Embryonic facial prominence (tissue), 1 donor: ENCODE measurements around the gene FECH.

Source experiments
- DNase-seq: peaks from one replicate; pipeline ENCODE4 v3.0.0-alpha.2; 2016; ENCODE audit errors: extremely low spot score

The FECH gene

DNA sequence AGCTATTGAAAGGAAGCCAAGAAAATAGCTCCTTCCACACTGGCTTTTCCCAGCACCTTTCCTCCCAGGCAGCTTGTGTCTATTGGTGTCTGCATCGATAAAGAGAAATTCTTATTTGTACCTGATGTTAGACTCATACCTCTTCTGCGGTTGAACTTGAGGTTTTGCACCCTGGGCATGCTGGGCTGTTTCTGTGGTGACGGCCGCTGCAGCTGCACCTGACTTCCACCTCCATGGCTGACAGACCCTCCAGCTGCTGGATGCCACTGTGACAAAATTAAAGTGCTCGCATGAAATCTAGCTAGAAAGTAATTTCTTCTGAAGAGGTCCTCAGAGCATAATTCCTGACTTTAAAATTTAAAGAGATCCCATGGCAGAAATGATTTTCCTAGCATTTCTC lies 6.6 kb downstream of the FECH start:
- no peak for DNase-seq

DNA sequence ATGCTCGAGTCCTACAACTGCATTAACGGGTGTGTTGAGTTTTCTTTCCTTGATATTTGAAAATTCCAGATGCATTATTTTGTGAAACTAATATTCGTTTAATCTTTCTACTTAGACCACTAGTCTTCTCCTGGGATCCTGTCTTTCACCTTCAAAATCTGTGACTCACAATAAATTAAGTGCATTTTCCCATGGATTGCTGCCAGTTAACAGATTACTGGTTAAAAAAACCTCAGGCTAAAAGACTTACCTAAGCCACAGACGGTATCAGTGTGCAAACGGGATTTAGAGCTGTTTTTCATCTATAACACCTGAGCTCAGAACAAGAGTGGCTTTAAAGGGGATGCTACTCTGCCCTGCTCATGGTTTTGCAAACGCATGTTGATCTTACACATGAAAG lies 10.2 kb downstream of the FECH start:
- DNase-seq: no peak

DNA sequence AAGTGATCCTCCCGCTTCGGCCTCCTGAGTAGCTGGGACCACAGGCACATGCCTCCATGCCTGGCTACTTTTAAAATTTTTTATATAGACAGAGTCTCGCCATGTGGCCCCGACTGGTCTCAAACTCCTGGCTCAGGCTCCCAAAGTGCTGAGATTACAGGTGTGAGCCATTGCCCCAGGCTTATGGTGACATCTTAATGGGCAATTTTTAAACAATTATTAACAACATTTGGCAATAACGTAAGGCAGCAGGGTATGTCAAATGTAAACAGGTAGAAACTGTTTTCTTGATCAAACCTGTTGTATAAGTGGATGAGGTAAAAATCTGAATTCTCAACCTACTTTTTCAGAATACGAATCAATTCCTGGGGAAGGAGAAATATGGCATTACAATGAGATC lies 11.0 kb downstream of the FECH start:
- no peak for DNase-seq

DNA sequence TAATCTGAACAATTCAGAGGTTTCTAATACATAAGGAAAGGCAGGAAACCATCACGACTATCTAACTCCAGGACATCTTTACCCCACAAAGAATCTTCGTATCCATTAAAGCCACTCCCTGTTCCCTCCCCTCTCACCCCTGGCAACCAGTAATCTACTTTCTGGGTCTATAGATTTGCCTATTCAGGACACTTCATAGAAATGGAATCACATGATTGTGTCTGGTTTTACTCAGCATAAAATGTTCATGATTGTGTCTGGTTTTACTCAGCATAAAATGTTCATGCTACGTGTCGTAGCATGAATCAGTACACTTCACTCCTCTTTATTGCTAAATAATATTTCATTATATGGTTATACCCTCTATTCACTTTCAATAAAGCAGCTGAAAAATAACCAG lies 11.6 kb downstream of the FECH start:
- no peak for DNase-seq

DNA sequence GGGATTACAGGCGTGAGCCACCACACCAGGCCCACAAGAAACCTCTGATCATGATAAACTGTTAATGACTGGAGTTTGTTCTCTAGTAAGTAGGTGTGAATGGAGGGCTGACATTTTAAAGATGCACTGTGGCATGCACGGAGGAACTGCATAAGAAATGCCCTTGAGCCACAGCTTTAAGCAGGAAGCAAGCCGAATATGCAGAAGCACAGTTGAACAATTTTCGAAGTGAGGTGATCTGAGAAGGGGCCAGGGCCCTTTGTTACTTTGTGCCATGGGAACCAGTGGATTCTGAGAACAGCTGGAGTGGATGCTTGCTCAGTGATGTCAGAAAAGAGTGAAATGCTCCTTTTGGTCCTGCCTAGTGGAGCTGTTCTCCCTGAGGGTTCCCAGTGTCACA lies 16.3 kb downstream of the FECH start:
- no peak for DNase-seq

DNA sequence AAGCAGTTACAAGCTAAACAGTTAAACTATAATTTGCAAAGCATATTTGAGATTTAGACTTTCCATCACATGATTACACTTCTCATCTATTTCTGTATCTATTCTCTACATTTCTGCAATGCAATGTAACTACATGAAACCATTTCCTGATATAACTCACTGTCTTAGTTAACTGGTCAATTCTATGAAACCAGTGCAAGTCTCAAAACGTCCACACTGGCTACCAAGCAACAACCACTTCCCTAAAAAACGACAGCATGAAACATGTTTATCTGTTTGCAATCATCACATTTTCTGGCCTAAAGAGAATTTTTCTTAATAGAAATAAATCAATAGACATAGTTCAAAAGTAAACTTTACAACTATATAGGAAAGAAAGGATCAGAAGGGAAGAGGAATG lies 17.4 kb downstream of the FECH start:
- no peak for DNase-seq

DNA sequence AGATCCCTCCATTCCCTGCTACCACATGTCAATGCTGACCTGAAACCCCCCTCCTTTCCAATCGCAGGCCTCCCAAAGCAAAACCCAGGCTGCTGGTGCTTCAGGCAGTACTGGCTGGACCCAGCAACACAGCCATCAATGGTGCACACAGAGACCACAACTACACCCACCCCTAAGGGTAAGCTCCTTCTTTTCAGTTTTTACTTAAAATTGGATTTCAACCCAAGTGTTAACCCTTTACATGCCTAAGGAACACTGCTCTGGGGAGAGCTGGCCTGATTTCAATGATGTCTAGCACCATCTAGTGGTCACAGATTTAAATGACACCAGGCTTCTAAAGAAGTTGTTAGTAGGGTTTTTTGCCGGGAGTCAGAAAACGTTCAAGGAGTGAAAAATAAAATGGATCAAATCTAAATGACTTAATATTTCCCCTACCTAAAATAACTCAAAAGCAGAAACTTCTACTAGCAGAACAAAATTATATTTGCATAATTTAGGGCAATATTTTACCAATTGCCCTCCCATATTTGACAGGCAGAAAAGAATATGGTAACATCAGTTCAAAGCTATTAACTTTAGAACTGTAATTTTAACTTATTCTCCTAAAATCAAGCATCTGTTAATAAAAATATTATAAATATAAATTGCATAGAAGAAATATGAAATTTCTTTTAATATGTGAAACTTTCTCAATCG lies 24.6 kb downstream of the FECH start:
- peak; percentile 52 for DNase-seq

DNA sequence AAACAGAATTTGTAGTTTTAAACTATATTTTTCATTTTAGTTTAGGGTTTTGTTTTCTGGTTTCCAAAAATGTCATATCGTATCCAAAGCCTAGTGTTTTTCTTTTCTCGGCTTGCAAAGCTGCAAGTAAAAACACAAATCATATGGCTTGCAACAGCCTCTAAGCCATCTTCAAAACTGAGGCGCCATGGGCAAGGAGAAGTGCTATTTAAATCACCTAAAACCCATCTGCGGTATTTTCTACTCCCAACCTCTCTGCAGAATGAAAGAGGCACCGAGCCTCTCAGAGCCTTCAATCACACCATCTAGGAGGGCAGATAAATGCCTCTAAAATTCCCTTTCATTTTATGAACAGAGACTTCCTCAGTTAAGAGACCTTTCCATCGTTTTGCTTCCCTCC lies 25.2 kb downstream of the FECH start:
- DNase-seq: no peak

DNA sequence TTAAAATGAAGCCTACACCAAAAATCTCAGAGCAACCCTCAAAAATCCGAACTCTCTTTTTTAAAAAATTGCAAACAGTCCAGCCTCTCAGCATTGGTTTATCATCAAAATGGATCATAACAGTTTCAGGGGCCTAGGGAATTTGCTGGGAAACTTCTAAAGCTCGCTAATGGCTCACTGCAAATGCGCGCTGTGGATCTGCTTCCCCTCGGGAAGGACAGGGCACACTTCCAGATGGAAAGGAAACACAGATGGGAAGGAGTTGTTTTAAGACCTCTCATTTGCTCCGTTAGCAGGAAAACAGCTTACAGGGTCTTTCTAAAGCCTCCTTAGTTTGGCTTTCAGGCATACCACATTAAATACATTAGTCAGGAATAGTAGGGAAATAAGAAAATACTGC lies 27.2 kb downstream of the FECH start:
- DNase-seq: peak; percentile 22

DNA sequence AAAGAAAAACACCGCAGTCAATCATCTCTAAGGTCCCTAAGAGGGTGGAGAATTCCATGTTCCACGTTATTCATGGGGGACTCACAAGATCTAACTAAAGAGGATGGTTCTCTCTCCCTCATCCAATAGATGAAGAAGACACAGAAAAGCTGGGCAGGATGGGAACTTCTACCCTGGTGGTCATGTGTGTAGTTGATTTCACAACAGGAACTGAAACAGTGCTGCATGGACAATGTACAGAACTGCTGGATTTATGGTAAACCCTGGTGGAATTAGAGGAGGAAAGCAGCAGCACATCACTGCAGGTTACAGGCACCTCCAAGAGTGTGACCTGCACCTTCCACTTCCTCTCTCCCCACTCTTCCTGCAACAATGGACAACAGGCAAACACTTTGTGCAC lies 31.4 kb downstream of the FECH start:
- no peak for DNase-seq

DNA sequence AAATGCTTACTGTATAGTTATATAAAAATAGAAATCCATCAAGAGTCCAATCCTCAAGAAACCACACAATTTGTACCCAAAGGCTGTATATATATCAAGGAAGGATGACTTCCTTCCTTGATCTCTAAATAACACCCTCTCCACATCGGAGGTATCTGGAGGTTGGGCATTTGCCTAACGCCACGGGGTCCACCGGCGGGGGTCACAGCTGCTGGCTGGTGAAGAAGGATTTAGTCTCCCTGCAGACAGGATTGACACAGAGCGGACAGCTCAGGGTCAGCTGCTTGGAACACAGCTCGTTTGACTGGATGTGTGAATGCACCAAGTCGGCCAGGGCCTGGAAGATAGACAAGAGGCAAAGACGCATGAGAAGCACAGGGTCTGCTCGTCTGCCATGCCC lies 36.0 kb downstream of the FECH start:
- DNase-seq: no peak

DNA sequence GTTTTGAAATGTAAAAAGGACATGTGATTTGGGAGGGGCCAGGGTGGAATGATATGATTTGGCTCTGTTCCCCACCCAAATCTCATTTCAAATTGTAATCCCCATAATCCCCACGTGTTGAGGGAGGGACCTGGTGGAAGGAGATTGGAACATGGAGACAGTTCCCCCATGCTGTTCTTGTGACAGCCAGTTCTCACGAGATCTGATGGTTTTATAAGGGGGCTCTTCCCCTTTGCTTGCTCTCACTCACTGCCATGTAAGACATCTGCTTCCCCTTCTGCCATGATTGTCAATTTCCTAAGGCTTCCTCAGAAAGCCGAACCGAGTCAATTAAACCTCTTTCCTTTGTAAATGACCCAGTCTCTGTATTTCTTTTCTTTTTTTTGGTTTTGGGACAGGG lies 39.2 kb downstream of the FECH start:
- no peak for DNase-seq

DNA sequence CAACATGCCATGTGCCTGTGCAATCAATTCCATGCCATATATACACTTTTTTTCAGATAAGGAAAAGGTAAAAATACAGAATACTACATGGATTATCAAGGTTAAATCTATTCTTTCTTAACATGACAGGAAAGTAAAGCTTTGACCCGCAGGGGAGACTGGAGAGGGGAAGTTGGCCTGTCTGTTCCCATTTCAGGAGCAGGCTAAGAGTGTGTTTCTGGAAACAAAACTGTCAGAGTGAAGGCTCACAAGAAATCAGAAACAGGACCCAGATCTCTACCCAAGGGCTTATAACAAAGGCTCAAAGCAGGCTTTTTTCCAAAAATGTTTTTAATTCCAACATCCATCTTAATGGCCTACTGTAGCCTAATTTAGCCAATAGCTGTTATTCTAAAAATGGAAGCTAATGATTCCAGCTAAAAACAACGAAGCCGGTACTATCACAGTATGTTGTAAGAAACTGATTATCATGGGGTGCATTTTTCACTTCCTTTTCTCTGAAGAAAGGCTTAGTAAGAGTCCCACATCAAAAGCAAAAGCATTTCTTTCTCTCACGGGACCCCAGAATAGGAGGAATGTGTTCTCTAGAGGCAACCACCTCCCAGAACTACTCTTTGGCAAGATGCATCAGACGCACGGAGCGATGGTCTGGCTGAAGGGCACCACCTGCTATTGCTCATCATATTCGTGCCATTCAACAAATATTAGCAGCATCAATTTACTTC lies 41.4 kb downstream of the FECH start:
- no peak for DNase-seq

DNA sequence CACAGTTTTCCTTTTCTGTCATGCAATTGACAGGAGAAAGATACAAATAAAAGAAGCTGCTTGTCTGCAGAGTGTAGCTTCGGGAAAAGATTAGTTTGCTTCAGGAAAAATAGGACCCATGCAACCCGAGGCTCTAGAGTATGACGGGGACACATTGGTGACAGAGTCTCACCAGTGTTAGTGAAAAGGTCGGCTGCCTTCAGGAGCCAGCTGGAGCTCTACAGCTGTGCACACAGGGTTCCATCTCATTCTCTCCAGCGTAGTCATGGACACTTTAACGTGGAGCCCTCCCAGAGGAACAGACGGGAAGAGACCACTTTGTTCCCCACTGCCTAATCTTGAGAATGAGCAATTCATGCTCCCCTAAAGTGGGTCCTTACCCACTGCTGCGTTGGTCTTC lies 42.9 kb downstream of the FECH start:
- no peak for DNase-seq

DNA sequence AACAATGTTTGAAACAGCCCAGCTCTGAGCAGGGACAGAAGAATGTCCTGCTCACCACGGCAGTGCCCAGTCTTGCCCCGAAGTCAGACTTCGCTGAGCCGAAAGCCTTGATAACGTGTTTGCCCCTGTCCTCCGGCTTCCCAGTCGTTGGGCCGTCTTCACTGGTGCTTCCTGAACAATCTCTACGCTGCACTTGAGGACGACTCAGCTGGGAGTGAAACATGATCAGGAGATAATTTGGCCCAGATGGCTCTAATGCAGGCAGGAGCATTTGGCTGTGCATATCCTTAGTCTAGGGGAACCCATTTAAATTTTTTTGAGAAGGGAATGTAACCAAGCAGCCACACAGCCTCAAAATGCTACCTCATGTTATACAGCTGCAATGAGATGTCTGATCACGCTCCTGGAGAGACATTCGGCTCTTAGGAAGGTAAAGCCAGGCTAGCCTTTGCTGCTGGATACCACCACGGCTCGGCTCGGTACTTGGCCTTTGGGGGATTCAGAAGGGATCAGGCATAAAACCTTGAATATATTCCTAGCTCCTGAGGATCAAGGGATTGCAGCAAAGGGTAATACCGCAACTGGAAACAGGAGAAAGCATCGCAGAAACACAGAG lies 43.6 kb downstream of the FECH start:
- DNase-seq: peak; percentile 56

DNA sequence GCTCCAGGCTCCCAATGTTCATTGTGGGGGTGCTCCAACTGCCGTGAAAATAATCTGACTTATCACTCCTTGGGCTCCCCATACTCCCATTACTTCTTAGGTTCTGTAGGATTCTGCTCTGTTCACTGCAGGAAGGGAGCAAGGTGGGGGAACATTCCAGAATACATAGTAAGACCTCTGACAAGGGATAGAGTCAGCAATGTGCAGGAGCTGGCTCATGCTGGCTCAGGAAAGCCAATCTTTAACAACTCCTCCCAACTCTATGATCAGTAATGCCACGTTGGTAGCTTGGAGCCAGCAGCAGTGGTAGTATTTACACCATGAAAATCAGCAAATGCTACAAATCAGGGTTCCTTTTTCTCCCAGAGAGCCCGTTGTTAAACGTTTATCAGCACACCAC lies 44.4 kb downstream of the FECH start:
- no peak for DNase-seq

DNA sequence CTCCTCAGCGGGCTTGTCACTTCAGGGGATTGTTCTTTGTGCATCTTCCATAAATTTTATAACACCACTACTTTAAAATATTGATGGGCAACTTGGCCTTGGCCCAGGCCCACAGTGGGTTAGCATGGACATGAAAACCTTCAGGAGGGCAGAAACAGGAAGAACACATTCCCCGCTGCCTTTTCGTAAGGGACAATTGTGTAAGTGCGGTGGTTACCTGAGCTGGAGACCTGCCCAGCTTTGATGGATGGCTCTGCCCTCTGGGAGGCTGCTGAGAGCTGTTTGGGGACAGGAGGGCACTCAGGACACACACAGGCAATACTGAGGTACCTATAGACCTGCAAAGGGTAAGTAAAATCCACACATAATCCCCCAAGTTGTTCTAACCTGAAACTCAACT lies 46.8 kb downstream of the FECH start:
- no peak for DNase-seq

DNA sequence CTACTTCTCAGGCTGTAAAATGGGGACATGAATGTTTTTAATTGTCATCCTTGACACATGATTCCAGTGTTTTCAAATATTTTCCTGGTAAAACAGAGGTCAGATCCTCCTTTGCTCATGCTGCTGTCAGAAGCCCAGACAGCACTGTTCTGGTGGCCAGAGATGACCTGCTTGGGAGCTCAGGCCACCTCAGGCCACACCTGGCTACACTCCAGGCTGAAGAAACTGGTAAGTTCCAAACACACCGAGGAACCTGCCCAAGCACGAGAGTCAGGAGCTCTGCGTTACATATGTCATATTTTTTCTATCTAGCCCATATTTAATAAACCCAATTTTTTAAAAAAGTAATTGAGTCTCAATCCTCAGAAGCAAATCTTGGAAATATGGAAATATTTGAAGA lies 47.9 kb downstream of the FECH start:
- DNase-seq: no peak

DNA sequence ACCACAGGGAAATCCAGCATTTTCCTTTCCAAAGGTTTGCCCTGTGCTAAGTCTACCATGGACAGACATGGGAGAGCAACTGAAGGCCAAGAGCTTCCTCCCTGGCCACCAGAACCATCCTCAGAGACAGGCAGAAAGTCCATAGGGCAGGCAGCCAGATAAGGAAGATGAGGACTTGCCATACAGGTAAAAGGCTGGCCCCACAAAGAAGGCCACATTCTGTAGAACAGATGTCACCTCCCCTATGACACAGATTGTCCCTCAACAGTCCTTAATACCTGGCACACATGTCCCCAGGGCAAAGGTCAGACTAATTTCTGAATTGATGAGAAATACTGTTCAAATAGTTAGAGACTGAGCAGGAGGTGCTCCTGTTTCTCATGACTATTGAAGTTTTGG lies 52.0 kb downstream of the FECH start:
- no peak for DNase-seq

DNA sequence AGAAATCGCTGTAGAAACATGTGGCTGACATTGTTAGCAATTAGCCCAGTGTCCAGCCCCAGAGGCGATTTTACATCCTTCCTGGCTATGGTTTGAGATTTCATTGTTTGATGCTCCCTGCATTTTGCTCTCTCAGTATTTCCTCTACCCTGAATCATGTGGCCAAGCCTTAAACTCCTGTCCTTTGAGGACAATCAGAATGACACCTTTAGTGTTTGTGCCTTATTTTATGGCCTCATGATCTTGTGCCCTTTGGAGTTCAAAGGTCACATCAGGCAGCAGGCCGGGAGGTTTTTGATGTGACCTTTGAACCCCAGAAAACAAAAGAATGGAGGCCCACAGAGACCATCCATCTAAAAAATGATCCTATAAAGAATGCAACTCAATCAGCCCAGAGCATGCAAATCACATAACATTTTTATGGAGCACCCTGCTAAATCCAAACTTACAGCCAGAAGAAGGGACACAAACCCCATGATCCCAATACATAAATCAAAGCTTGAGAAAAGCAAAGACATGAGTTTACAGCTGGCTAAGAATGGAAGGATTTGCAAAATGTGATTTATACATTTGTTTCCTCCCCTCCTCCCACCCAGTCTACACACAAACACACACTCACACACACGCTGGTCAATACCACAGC lies 52.5 kb downstream of the FECH start:
- no peak for DNase-seq

DNA sequence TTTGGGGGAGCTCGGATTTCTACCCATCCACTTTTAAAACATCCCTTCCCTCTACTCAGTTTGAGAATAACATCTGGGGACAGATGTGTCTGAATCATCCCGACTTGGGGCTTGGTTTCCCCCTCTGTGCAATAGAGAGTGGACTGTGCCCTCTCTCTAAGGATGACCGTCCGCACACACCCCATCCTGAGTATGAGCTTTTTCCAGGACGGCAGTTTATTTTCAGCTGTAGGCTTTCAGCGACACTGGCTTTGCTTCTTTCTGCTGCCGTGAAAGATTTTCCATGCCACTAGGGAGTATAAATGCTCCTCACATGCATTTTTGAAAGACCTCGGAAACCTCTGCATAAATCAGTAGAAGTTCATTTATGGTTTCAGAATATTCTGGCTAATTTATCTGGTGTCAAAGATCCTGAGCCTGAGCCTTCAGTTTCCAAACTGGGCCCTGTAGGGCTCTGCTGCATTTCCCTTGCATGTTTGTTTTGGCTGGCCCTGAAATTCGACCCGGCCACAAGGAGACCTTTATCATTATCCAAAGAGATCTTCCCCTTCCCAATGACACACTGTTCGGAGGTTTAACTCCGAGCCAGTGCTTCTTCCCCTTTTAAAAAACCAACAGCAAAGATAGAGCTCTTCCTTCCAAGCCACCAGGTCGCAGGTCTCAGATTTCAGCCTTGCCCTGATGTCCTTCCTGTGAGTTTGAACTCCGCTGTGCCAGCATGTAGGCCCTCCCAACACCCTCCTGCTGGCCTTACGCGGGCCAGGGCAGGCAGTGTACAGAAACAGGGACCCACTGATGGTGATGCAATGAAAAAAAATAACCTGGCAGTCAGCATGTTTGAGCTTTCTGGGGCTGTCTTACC lies 53.3 kb downstream of the FECH start:
- no peak for DNase-seq

DNA sequence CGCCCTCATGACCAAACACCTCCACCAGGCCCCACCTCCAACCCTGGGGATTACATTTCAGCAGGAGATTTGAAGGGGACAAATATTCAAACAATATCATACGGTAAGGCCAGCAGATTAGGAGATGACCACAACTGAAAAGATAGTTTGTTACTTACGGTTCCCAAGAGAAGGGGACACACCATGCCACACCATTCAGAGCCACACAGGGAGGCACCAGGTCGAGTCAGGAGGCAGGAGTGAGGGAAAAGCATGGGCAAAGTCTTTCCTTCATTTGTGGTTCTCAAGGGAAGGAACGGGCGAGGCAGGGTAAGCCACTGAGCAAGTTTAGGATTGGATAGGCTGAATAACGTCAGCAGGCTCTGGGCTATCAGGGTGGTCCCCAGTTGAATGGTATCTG lies 57.4 kb downstream of the FECH start:
- no peak for DNase-seq
